Kidney (tissue), 14 donors: ENCODE data around the gene MRGPRE. TPM values are rescaled to one million over a fixed set of nuclear protein-coding genes. Genes with fewer than 3 reads are reported as not detected.

Experiments
- DNase-seq, 5 donors: peaks; one replicate each; pipeline ENCODE4 v3.0.0-alpha.2; 2013 to 2020
- FAIRE-seq: peaks from 2 replicates; lab custom pipeline; 2012; peaks lifted over from hg19 to GRCh38; lab: Jason Lieb, UNC
- H3K27ac ChIP-seq, 2 donors: one replicate each; pipeline ENCODE4 v1.7.0; 2013; ENCODE audit warnings: low read depth in 2 of 2, low read length in 2 of 2, inconsistent platforms in 1 of 2
- H3K27me3 ChIP-seq: one replicate; pipeline ENCODE4 v1.7.1; 2013; ENCODE audit warnings: low read length, inconsistent platforms; ENCODE audit not compliant: control insufficient read depth, insufficient read depth
- H3K36me3 ChIP-seq, 3 donors: one replicate each; pipeline versions ENCODE4 v1.7.0 to v1.7.1; 2013; ENCODE audit warnings: low read length in 3 of 3, control low read depth in 1 of 3, inconsistent platforms in 1 of 3; ENCODE audit not compliant: insufficient read depth in 3 of 3, control insufficient read depth in 2 of 3
- H3K4me1 ChIP-seq, 3 donors: one replicate each; pipeline versions ENCODE4 v1.7.0 to v1.7.1; 2013; ENCODE audit warnings: low read length in 3 of 3, inconsistent platforms in 1 of 3, low read depth in 1 of 3; ENCODE audit not compliant: control insufficient read depth in 2 of 3, insufficient read depth in 2 of 3
- H3K4me3 ChIP-seq, 3 donors: one replicate each; pipeline versions ENCODE4 v1.7.0 to v1.8.1; 2013; ENCODE audit warnings: low read length in 3 of 3, control low read depth in 1 of 3, inconsistent platforms in 1 of 3
- H3K9ac ChIP-seq, 3 donors: one replicate each; pipeline versions ENCODE4 v1.7.0 to v1.7.1; 2013; ENCODE audit warnings: low read length in 3 of 3, control low read depth in 1 of 3, inconsistent platforms in 1 of 3
- H3K9me3 ChIP-seq, 3 donors: one replicate each; pipeline versions ENCODE4 v1.7.0 to v1.7.1; 2013; ENCODE audit warnings: low read length in 3 of 3, control low read depth in 1 of 3, inconsistent platforms in 1 of 3; ENCODE audit not compliant: control insufficient read depth in 2 of 3, insufficient read depth in 1 of 3
- intact Hi-C: fragments of 100-400 bp; cut with DNase I; formaldehyde crosslinking; loops from one replicate; pipeline ENCODE4 v1.11.1; 2022
- polyA plus RNA-seq: library from polyadenylated mRNA; stranded (reverse); fragments of 350-450 nt; fragmentation: Illumina TruSeq; extraction: RNeasy Lipid Tissue Mini Kit (QIAGEN cat#74804); gene quantifications from one replicate; pipeline ENCODE4 v1.2.3, GENCODE V29; 2014; ENCODE audit warnings: low read depth, low replicate concordance; ENCODE audit not compliant: insufficient read depth
- total RNA-seq: library from RNA; stranded (reverse); fragmentation: NEBNext Ultra II Directional; extraction: Animal tissue kit (Norgen Biotek cat#: 25700); gene quantifications from one replicate; pipeline ENCODE4 v1.2.1, GENCODE V29; 2021
- TF ChIP-seq, protein P1 (sequence below): IDR thresholded peaks from 3 replicates; pipeline ENCODE4 v1.5.1; 2012; ENCODE audit warnings: mild to moderate bottlenecking, moderate library complexity, borderline replicate concordance; ENCODE audit not compliant: insufficient read depth; ENCODE audit errors: extremely low read depth
- donor health status: control.
- donor health status: control.
- donor health status: control.
- donor health status: control.
- donor health status: control.
- donor health status: DM: yes; HTN: yes; CAD: no.
- donor health status: Normal renal cell carcinoma (clear cell type).

Gene MRGPRE
- total and polyA plus RNA-seq, 2 donors from 2014 or later: 0.22 TPM; not detected in 1

- H3K27ac ChIP-seq: no peak overlapping the region
- peaks cover 0 to 5% (median 0%) of the 10 kb centered on the region in 3 donors for H3K4me1 ChIP-seq
- no peak overlapping the region for H3K4me3 ChIP-seq
- H3K27me3 ChIP-seq: peaks cover 2% of the 10 kb centered on the region
- intact Hi-C loops: no loop called here
- no peaks in the 10 kb centered on the region for H3K9me3 ChIP-seq
- TF ChIP-seq, protein P1, sequence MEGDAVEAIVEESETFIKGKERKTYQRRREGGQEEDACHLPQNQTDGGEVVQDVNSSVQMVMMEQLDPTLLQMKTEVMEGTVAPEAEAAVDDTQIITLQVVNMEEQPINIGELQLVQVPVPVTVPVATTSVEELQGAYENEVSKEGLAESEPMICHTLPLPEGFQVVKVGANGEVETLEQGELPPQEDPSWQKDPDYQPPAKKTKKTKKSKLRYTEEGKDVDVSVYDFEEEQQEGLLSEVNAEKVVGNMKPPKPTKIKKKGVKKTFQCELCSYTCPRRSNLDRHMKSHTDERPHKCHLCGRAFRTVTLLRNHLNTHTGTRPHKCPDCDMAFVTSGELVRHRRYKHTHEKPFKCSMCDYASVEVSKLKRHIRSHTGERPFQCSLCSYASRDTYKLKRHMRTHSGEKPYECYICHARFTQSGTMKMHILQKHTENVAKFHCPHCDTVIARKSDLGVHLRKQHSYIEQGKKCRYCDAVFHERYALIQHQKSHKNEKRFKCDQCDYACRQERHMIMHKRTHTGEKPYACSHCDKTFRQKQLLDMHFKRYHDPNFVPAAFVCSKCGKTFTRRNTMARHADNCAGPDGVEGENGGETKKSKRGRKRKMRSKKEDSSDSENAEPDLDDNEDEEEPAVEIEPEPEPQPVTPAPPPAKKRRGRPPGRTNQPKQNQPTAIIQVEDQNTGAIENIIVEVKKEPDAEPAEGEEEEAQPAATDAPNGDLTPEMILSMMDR: no peak
- peak in 1 of 5 donors; percentile 59 for DNase-seq
- H3K36me3 ChIP-seq: no peaks in the 10 kb centered on the region
- FAIRE-seq: no peak
- H3K9ac ChIP-seq: no peak overlapping the region
Measured at GRCh38 chr11:3201677-3202181, 30.5 kb downstream of the MRGPRE start.

- Histone ChIP-seq H3K36me3 (no peaks in the 10 kb centered on the region), H3K9me3 (no peaks in the 10 kb centered on the region), H3K4me1 (peaks cover 0 to 5% (median 0%) of the 10 kb centered on the region in 3 donors), H3K27me3 (peaks cover 2% of the 10 kb centered on the region), H3K27ac (no peak overlapping the region), H3K4me3 (no peak overlapping the region), H3K9ac (no peak overlapping the region)
- intact Hi-C loops: no loop called here
- TF ChIP-seq, protein P1: no peak
- DNase-seq (no peak), FAIRE-seq (no peak)
Measured at GRCh38 chr11:3201112-3201581, 31.1 kb downstream of the MRGPRE start.

- intact Hi-C loops: no loop called here
- Histone ChIP-seq H3K9me3 (no peaks in the 10 kb centered on the region), H3K9ac (no peak overlapping the region), H3K36me3 (no peaks in the 10 kb centered on the region), H3K27me3 (peaks cover 2% of the 10 kb centered on the region), H3K4me3 (no peak overlapping the region), H3K4me1 (peaks cover 0 to 5% (median 0%) of the 10 kb centered on the region in 3 donors), H3K27ac (no peak overlapping the region)
- DNase-seq: no peak
- FAIRE-seq: no peak
- TF ChIP-seq, protein P1: no peak
Measured at GRCh38 chr11:3200388-3201111, 31.7 kb downstream of the MRGPRE start.
